Transverse colon (tissue), 4 donors: Measurements from ENCODE around the gene TMEM238L. TPM values are rescaled to one million over a fixed set of nuclear protein-coding genes. Genes with fewer than 3 reads are reported as not detected.

Source experiments
- DNase-seq: peaks from one replicate; pipeline ENCODE4 v3.0.0-alpha.2; 2019
- H3K27ac ChIP-seq, 4 donors: fragments of 200-600 bp; sonication (generic); 2 replicates each; pipeline ENCODE4 v1.5.1; 2016 to 2018; ENCODE audit warnings: inconsistent platforms in 4 of 4
- H3K27me3 ChIP-seq: fragments of 200-600 bp; sonication (generic); 2 replicates; pipeline ENCODE4 v1.5.1; 2017; ENCODE audit warnings: inconsistent platforms
- H3K36me3 ChIP-seq, 4 donors: fragments of 200-600 bp; sonication (generic); 2 replicates each; pipeline ENCODE4 v1.5.1; 2017 to 2019; ENCODE audit warnings: inconsistent platforms in 4 of 4
- H3K4me1 ChIP-seq, 4 donors: fragments of 200-600 bp; sonication (generic); 2 replicates each; pipeline ENCODE4 v1.5.1; 2017 to 2020; ENCODE audit warnings: inconsistent platforms in 4 of 4
- H3K4me3 ChIP-seq, 4 donors: fragments of 200-600 bp; sonication (generic); 1 replicate in 1 of 4; 2 replicates in 3 of 4; pipeline versions ENCODE4 v1.5.1 to v1.6.1; 2017 to 2019; ENCODE audit warnings: inconsistent platforms in 4 of 4
- H3K9me3 ChIP-seq, 2 donors: fragments of 200-600 bp; sonication (generic); 2 replicates each; pipeline ENCODE4 v1.5.1; 2017 to 2019; ENCODE audit warnings: inconsistent platforms in 2 of 2
- CTCF ChIP-seq, 5 experiments: fragments of 200-600 bp in 3 of 5; fragments of 450-650 bp in 2 of 5; sonication (generic) in 3 of 5; IDR thresholded peaks; 1 replicate in 2 of 5; 2 replicates in 3 of 5; pipeline ENCODE4 v1.5.1; 2016 to 2017; ENCODE audit warnings: antibody characterized with exemption in 5 of 5, inconsistent platforms in 3 of 5, mild to moderate bottlenecking in 2 of 5, moderate library complexity in 1 of 5
- EP300 ChIP-seq: sonication (generic); formaldehyde crosslinking; IDR thresholded peaks from one replicate; pipeline ENCODE4 v1.6.1; 2017; ENCODE audit warnings: antibody characterized with exemption, low read depth
- POLR2A ChIP-seq: fragments of 450-650 bp; IDR thresholded peaks from one replicate; pipeline ENCODE4 v1.6.1; 2016; ENCODE audit warnings: antibody characterized with exemption, mild to moderate bottlenecking, moderate library complexity
- POLR2AphosphoS5 ChIP-seq, 3 donors: sonication (generic); formaldehyde crosslinking; IDR thresholded peaks; one replicate each; pipeline ENCODE4 v1.6.1; 2016; ENCODE audit warnings: antibody characterized with exemption in 3 of 3
- WGBS, 2 donors: methylation state at CpG; one replicate each; pipeline ENCODE4 v1.1.5; 2018; ENCODE audit warnings: low coverage in 1 of 2; 5-methylcytosine and 5-hydroxymethylcytosine counted together
- in situ Hi-C, 4 donors: fragments of 200-750 bp; cut with MboI; loops; one replicate each; pipeline versions ENCODE4 v1.15.0 to v1.15.1; 2017; ENCODE audit warnings: low sequenced_read_pairs in 3 of 4, low pct_ligation_motif_present in 1 of 4, low pct_unique_long_range_greater_than_20kb in 1 of 4
- intact Hi-C: fragments of 100-400 bp; cut with DNase I; formaldehyde crosslinking; loops from one replicate; pipeline ENCODE4 v1.15.1; 2023; ENCODE audit warnings: low total_unique reads
- total RNA-seq, 4 donors: library from RNA; depleted of rRNA; stranded (reverse); fragments of >200 nt; gene quantifications; one replicate each; pipeline ENCODE4 v1.1.0, GENCODE V29; 2016

TMEM238L gene
- total RNA-seq, 4 donors from 2014 or later, result 34.4 to 66.5 (median 42.5) TPM

- intact Hi-C loops, result no loop called here
- Histone ChIP-seq H3K4me1 (peaks cover 0 to 25% (median 18%) of the 10 kb centered on the region in 4 donors), H3K4me3 (peak overlapping the region in 3 of 4 donors; percentile 0 to 73 (median 47)), H3K9me3 (no peaks in the 10 kb centered on the region), H3K27ac (peak overlapping the region; percentile 82 to 92 (median 86)), H3K27me3 (no peaks in the 10 kb centered on the region), H3K36me3 (no peaks in the 10 kb centered on the region)
- peak; percentile 39 for TF ChIP-seq POLR2A
- TF ChIP-seq EP300, result no peak
- TF ChIP-seq CTCF (IDR thresholded peaks at IDR 0.05), result no peak
- TF ChIP-seq POLR2AphosphoS5 (IDR thresholded peaks at IDR 0.05), result peak in 1 of 3 donors; percentile 63
- 29 to 42% methylated on average over 1 to 7 of the region's 7 CpGs for WGBS, 2 donors
- in situ Hi-C loops, result loop anchor here in 3 of 4 donors (10.0 to 25.0 kb wide), 3 partner anchors 99 to 207 kb away; partner anchors contain the start of gene TMEM220 (in 2 of the 3)
- peak; percentile 67 for DNase-seq
Measured at GRCh38 chr17:10843811-10844210, 39.9 kb upstream of the TMEM238L start.

GRCh38 chr17:10842658-10843057, 38.8 kb upstream of the TMEM238L start:
- Histone ChIP-seq H3K27me3 (no peaks in the 10 kb centered on the region), H3K4me3 (no peak overlapping the region), H3K27ac (no peak overlapping the region), H3K36me3 (no peaks in the 10 kb centered on the region), H3K4me1 (peaks cover 0 to 28% (median 19%) of the 10 kb centered on the region in 4 donors), H3K9me3 (no peaks in the 10 kb centered on the region)
- 80% methylated on average over 4 of the region's 4 CpGs; no CpG with 5 or more reads in 1 of the 2 donors for WGBS, 2 donors
- TF ChIP-seq POLR2AphosphoS5 (IDR thresholded peaks at IDR 0.05), result no peak
- TF ChIP-seq POLR2A, result no peak
- no peak for TF ChIP-seq CTCF (IDR thresholded peaks at IDR 0.05)
- no peak for TF ChIP-seq EP300
- in situ Hi-C loops (loop anchor here in 3 of 4 donors (10.0 to 25.0 kb wide), 3 partner anchors 98 to 205 kb away; partner anchors contain the start of gene TMEM220 (in 2 of the 3)), intact Hi-C loops (no loop called here)
- no peak for DNase-seq

GRCh38 chr17:10838682-10839081, 34.8 kb upstream of the TMEM238L start:
- intact Hi-C loops, result no loop called here
- 80% methylated on average over 5 of the region's 5 CpGs; no CpG with 5 or more reads in 1 of the 2 donors for WGBS, 2 donors
- TF ChIP-seq POLR2A (no peak), CTCF (IDR thresholded peaks at IDR 0.05) (no peak), POLR2AphosphoS5 (IDR thresholded peaks at IDR 0.05) (no peak), EP300 (no peak)
- DNase-seq, result no peak
- H3K4me3 ChIP-seq, result no peak overlapping the region
- no peaks in the 10 kb centered on the region for H3K9me3 ChIP-seq
- no peaks in the 10 kb centered on the region for H3K36me3 ChIP-seq
- H3K27me3 ChIP-seq, result no peaks in the 10 kb centered on the region
- in situ Hi-C loops, result loop anchor here (5.0 to 25.0 kb wide), 4 partner anchors 64 to 201 kb away; partner anchors contain the start of gene TMEM220 (in 1 of the 4)
- no peak overlapping the region for H3K27ac ChIP-seq
- H3K4me1 ChIP-seq, result peaks cover 0 to 20% (median 11%) of the 10 kb centered on the region in 4 donors

- Histone ChIP-seq H3K4me1 (peaks cover 0 to 20% (median 8%) of the 10 kb centered on the region in 4 donors), H3K27ac (peak within 1 kb of the TSS in 3 of 4 donors; percentile 37 to 71 (median 59)), H3K9me3 (no peaks in the 10 kb centered on the region), H3K4me3 (no peak within 1 kb of the TSS), H3K27me3 (no peaks in the 10 kb centered on the region), H3K36me3 (no peaks in the 10 kb centered on the region)
- 48 to 74% methylated on average over 2 to 8 of the region's 8 CpGs for WGBS, 2 donors
- DNase-seq, result no peak
- in situ Hi-C loops (loop anchor here (5.0 to 25.0 kb wide), 4 partner anchors 63 to 201 kb away; partner anchors contain the start of gene TMEM220 (in 1 of the 4)), intact Hi-C loops (no loop called here)
- TF ChIP-seq POLR2A, result no peak
- no peak for TF ChIP-seq POLR2AphosphoS5 (IDR thresholded peaks at IDR 0.05)
Measured at GRCh38 chr17:10837921-10838320, 34.0 kb upstream of the TMEM238L start, which contains the start of gene PIRT. PIRT (minus strand) TSS chr17:10838087; CDS start chr17:10825645, 12,442 bp downstream.
